GM23338 (cell line): ENCODE data around the gene SLCO3A1. TPM values are rescaled to one million over a fixed set of nuclear protein-coding genes. Genes with fewer than 3 reads are reported as not detected.

Experiments used
- ATAC-seq: fragments of 200-7000 bp; cut with Tn5 transposase; 3 replicates; pipeline ENCODE4 v1.9.1; 2020
- DNase-seq: peaks from one replicate; pipeline ENCODE4 v3.0.0-alpha.2; 2015; ENCODE audit warnings: low spot score
- H2AFZ ChIP-seq: fragments of 200-600 bp; sonication (generic); 2 replicates; pipeline ENCODE4 v1.8.0; 2016; ENCODE audit warnings: antibody characterized with exemption, mild to moderate bottlenecking, moderate library complexity
- H3F3A ChIP-seq: fragments of 200-600 bp; sonication (generic); replicated peaks from 2 replicates; pipeline ENCODE4 v1.8.0; 2017; ENCODE audit warnings: antibody characterized with exemption, mixed run types, low read depth
- H3K27ac ChIP-seq: fragments of 200-600 bp; sonication (generic); 2 replicates; pipeline ENCODE4 v1.6.1; 2016; ENCODE audit warnings: low read depth
- H3K27me3 ChIP-seq: fragments of 200-600 bp; sonication (generic); 2 replicates; pipeline ENCODE4 v1.8.0; 2016; ENCODE audit warnings: mild to moderate bottlenecking, mixed run types, moderate library complexity; ENCODE audit not compliant: insufficient read depth
- H3K36me3 ChIP-seq: fragments of 200-600 bp; sonication (generic); 2 replicates; pipeline ENCODE4 v1.8.0; 2016; ENCODE audit warnings: mild to moderate bottlenecking; ENCODE audit not compliant: insufficient read depth
- H3K4me1 ChIP-seq: fragments of 200-600 bp; sonication (generic); 2 replicates; pipeline ENCODE4 v1.8.0; 2016; ENCODE audit warnings: mild to moderate bottlenecking, moderate library complexity; ENCODE audit not compliant: insufficient read depth
- H3K4me2 ChIP-seq: fragments of 200-600 bp; sonication (generic); 2 replicates; pipeline ENCODE4 v1.7.1; 2017; ENCODE audit warnings: mixed run types
- H3K4me3 ChIP-seq: fragments of 200-600 bp; sonication (generic); 2 replicates; pipeline ENCODE4 v1.6.1; 2016; ENCODE audit warnings: mixed run types
- H3K79me2 ChIP-seq: fragments of 200-600 bp; sonication (generic); replicated peaks from 2 replicates; pipeline ENCODE4 v1.8.0; 2017; ENCODE audit warnings: mild to moderate bottlenecking; ENCODE audit not compliant: insufficient read depth
- H3K9me2 ChIP-seq: fragments of 200-600 bp; sonication (generic); 2 replicates; pipeline ENCODE4 v1.8.0; 2017; ENCODE audit not compliant: insufficient read depth
- H4K20me1 ChIP-seq: fragments of 200-600 bp; sonication (generic); replicated peaks from 2 replicates; pipeline ENCODE4 v1.8.0; 2017; ENCODE audit warnings: mild to moderate bottlenecking; ENCODE audit not compliant: insufficient read depth
- H3K27ac Mint-ChIP-seq: 2 replicates; pipeline ENCODE4 v1.8.0; 2020; ENCODE audit warnings: inconsistent platforms, mild to moderate bottlenecking, moderate library complexity, mixed read lengths
- H3K27me3 Mint-ChIP-seq: 3 replicates; pipeline ENCODE4 v1.8.0; 2022; ENCODE audit warnings: low read depth, mild to moderate bottlenecking, moderate library complexity, mixed read lengths, inconsistent platforms; ENCODE audit not compliant: insufficient read depth, poor library complexity
- H3K36me3 Mint-ChIP-seq: 3 replicates; pipeline ENCODE4 v1.8.0; 2021; ENCODE audit warnings: low read depth, mild to moderate bottlenecking, inconsistent platforms, moderate library complexity, mixed read lengths
- H3K4me1 Mint-ChIP-seq: 3 replicates; pipeline ENCODE4 v1.8.0; 2020; ENCODE audit warnings: mild to moderate bottlenecking, inconsistent platforms, mixed read lengths
- H3K4me3 Mint-ChIP-seq: 3 replicates; pipeline ENCODE4 v1.8.0; 2021; ENCODE audit warnings: moderate library complexity, mild to moderate bottlenecking, inconsistent platforms, mixed read lengths
- H3K9me3 Mint-ChIP-seq: 3 replicates; pipeline ENCODE4 v1.8.0; 2020; ENCODE audit warnings: moderate library complexity, mild to moderate bottlenecking, inconsistent platforms, mixed read lengths
- CREB1 ChIP-seq: fragments of 250-450 bp; sonication (Bioruptor Pico); IDR thresholded peaks from 2 replicates; pipeline ENCODE4 v1.5.0; 2020; ENCODE audit warnings: low read depth, mild to moderate bottlenecking, moderate library complexity
- CTCF ChIP-seq, 2 experiments: fragments of 200-600 bp in 1 of 2; sonication (generic) in 1 of 2; conservative IDR thresholded peaks; 2 replicates each; pipeline versions ENCODE4 v1.5.1 to v1.6.1; 2016 to 2017; ENCODE audit warnings: antibody characterized with exemption in 2 of 2, low read depth in 2 of 2, mild to moderate bottlenecking in 2 of 2, moderate library complexity in 1 of 2
- ETS1 ChIP-seq: IDR thresholded peaks from 2 replicates; pipeline ENCODE4 v1.6.1; 2016; ENCODE audit warnings: antibody characterized with exemption
- EZH2 ChIP-seq: fragments of 200-600 bp; sonication (generic); IDR thresholded peaks from one replicate; pipeline ENCODE4 v1.8.0; 2017; ENCODE audit warnings: antibody characterized with exemption, mild to moderate bottlenecking, low read depth; ENCODE audit not compliant: unreplicated experiment
- NANOG ChIP-seq: IDR thresholded peaks from 2 replicates; pipeline ENCODE4 v1.6.1; 2016; ENCODE audit warnings: antibody characterized with exemption, borderline replicate concordance
- POLR2AphosphoS5 ChIP-seq: IDR thresholded peaks from 2 replicates; pipeline ENCODE4 v1.6.1; 2016; ENCODE audit warnings: antibody characterized with exemption, low read depth
- REST ChIP-seq: IDR thresholded peaks from one replicate; pipeline ENCODE4 v1.6.1; 2018; ENCODE audit warnings: antibody characterized with exemption; ENCODE audit not compliant: unreplicated experiment
- STAT1 ChIP-seq: IDR thresholded peaks from one replicate; pipeline ENCODE4 v1.6.1; 2016; ENCODE audit warnings: antibody characterized with exemption; ENCODE audit not compliant: unreplicated experiment
- ZNF331 ChIP-seq: fragments of 250-450 bp; sonication (Bioruptor Pico); IDR thresholded peaks from 2 replicates; pipeline ENCODE4 v1.5.0; 2020; ENCODE audit warnings: low read depth, mild to moderate bottlenecking, moderate library complexity
- ZNF462 ChIP-seq: fragments of 250-450 bp; sonication (Bioruptor Pico); IDR thresholded peaks from 2 replicates; pipeline ENCODE4 v1.5.0; 2020; ENCODE audit warnings: mild to moderate bottlenecking, moderate library complexity
- polyA plus RNA-seq: library from polyadenylated mRNA; unstranded; fragments of >200 nt; fragmentation: Nextera tagmentation; extraction: Ambion mirVana; gene quantifications from 2 replicates; pipeline ENCODE4 v1.2.1, GENCODE V29; 2016
- total RNA-seq: library from RNA; depleted of rRNA; stranded (reverse); fragments of >200 nt; shearing (Covaris generic); gene quantifications from 2 replicates; pipeline ENCODE4 v1.2.3, GENCODE V29; 2014

SLCO3A1 gene
- total and polyA plus RNA-seq, 2 experiments from 2014 or later = 7.3 to 9.4 TPM

- H3K9me2 ChIP-seq = peaks cover 10% of the 10 kb centered on the region; the same call in 1 of the 2 replicates
- no peak overlapping the region for H3K4me3 ChIP-seq
- no peak for TF ChIP-seq POLR2AphosphoS5
- no peak for TF ChIP-seq STAT1
- no peak for TF ChIP-seq EZH2
- TF ChIP-seq ZNF462 (CRISPR knock-in tag) = no peak
- TF ChIP-seq CREB1 (CRISPR knock-in tag) = no peak
- TF ChIP-seq CTCF (conservative IDR thresholded peaks at IDR 0.05; ENCODE audit: low read depth in 2 of 2) = no peak
- no peak for TF ChIP-seq ZNF331 (CRISPR knock-in tag)
- TF ChIP-seq NANOG = no peak
- no peak for TF ChIP-seq REST
- TF ChIP-seq ETS1 = no peak
- no peaks in the 10 kb centered on the region for H3F3A ChIP-seq
- Mint-ChIP-seq H3K4me1 (peaks cover 41% of the 10 kb centered on the region), H3K9me3 (no peaks in the 10 kb centered on the region), H3K4me3 (no peak overlapping the region), H3K27ac (no peak overlapping the region), H3K27me3 (peaks cover 12% of the 10 kb centered on the region), H3K36me3 (no peaks in the 10 kb centered on the region; the same call in 2 of the 3 replicates)
- no peak for DNase-seq
- no peaks in the 10 kb centered on the region for H3K79me2 ChIP-seq
- H3K27me3 ChIP-seq = no peaks in the 10 kb centered on the region
- no peak overlapping the region for H3K27ac ChIP-seq
- H2AFZ ChIP-seq = no peak overlapping the region
- no peak for ATAC-seq
- no peaks in the 10 kb centered on the region for H3K36me3 ChIP-seq
- H3K4me1 ChIP-seq = peaks cover 19% of the 10 kb centered on the region
- no peak overlapping the region for H3K4me2 ChIP-seq
- no peaks in the 10 kb centered on the region for H4K20me1 ChIP-seq
Measured at GRCh38 chr15:92112711-92113110, 259.2 kb downstream of the SLCO3A1 start.
